GM19025 (cell line): ENCODE results near the gene CLDN8.

Source experiments
- ATAC-seq: cut with Tn5 transposase; IDR thresholded peaks from one replicate; pipeline ENCODE4 v1.9.1; 2021; ENCODE audit warnings: mild to moderate bottlenecking, low read depth, moderate library complexity; ENCODE audit not compliant: unreplicated experiment

Gene CLDN8

GRCh38 chr21:30216041-30216723 is at the start of gene CLDN8:
TSS of gene CLDN8 (minus strand) at chr21:30216097. CDS start at chr21:30215925, 172 bp downstream.
- no peak for ATAC-seq

GRCh38 chr21:30257773-30258172 is 41.9 kb upstream of the CLDN8 start:
- no peak for ATAC-seq

GRCh38 chr21:30256100-30256499 is 40.2 kb upstream of the CLDN8 start:
- ATAC-seq = no peak

- no peak for ATAC-seq
These were observed 39.8 kb upstream of the CLDN8 start for GRCh38 chr21:30255679-30256078.

GRCh38 chr21:30251781-30252180 is 35.9 kb upstream of the CLDN8 start:
- ATAC-seq = no peak

- ATAC-seq = no peak
These were observed 34.0 kb upstream of the CLDN8 start for GRCh38 chr21:30249936-30250335.

DNA sequence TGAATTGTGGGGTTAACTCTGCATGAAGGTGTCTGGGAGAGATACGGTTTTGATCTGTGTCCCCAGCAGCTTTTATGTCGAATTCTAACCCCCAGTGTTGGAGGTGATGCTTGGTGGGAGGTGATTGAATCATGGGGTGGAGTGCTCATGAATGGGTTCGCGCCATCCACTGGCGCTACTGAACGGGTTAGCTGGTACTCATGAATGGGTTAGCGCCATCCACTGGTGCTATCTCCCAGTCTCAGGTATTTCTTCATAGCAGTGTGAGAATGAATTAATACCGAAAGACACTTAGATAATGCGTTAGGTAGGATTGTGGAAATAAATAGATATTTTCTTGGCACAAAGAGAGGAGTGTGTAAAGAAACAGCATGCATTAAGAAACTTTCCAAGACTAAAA is 32.9 kb upstream of the CLDN8 start:
- ATAC-seq = no peak

DNA sequence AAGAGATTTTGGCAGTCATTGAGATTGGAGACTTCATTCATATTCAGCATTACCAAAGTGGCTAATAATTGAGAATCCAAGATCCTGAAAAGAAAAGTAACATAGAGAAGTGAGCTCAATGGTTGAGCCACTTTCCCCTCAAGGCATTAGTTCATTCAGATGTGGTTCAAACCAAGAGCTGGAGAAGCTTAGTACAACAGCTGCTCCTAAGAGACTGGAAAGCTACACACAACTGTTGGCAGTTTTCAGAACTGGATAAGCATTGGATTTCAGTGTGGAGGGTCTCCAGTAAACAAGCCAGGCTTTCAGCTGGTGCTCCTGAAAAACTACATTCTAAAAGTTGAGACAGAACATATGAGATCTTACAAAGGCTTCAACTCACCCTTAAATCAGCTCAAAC is 29.2 kb upstream of the CLDN8 start:
- ATAC-seq = no peak

- no peak for ATAC-seq
These were observed 27.8 kb upstream of the CLDN8 start for GRCh38 chr21:30243691-30244090.

GRCh38 chr21:30240661-30241060 is 24.8 kb upstream of the CLDN8 start:
- ATAC-seq = no peak

- no peak for ATAC-seq
These were observed 22.3 kb upstream of the CLDN8 start for GRCh38 chr21:30238168-30238567.

- no peak for ATAC-seq
These were observed 18.7 kb upstream of the CLDN8 start for GRCh38 chr21:30234643-30235042.

GRCh38 chr21:30234050-30234449 is 18.2 kb upstream of the CLDN8 start:
- no peak for ATAC-seq

DNA sequence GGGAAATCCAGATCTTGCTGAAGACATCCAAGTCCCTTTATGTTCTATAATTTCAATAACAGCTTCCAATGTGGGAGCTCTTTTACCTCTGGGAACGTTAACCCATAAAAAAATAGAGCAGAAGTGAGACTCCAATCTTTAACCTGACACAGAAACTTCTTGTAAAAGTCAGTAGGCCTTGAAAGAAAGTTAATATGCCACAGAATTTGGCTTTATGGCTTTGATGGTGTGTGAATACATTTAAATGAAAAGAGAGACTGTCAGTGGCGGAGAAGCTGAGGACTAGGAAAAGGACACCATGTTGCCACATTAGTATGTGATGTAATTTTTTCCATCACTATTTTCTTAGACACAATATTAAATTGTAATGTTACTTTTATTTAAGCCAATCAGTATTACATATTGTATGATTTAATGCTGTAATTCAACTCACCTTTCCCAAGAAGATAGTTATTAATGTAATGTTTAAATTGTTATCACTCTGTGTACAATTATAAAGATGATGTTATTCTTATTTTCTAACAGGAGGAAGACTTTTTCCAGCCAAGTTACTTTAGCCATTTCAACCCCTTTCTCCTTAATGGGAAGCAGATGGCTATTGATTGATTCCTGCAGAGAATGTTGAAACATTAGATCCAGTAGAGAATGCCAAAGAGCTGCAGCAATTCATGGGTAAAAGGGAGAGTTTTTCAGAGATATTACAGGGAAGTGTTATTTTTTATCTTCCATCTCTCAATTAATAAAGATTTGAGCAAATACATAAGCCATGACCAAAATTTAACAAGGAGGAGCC is 17.5 kb upstream of the CLDN8 start:
- no peak for ATAC-seq

- no peak for ATAC-seq
These were observed 16.1 kb upstream of the CLDN8 start for GRCh38 chr21:30232011-30232410.

- ATAC-seq = no peak
These were observed 11.9 kb upstream of the CLDN8 start for GRCh38 chr21:30227633-30228404.

DNA sequence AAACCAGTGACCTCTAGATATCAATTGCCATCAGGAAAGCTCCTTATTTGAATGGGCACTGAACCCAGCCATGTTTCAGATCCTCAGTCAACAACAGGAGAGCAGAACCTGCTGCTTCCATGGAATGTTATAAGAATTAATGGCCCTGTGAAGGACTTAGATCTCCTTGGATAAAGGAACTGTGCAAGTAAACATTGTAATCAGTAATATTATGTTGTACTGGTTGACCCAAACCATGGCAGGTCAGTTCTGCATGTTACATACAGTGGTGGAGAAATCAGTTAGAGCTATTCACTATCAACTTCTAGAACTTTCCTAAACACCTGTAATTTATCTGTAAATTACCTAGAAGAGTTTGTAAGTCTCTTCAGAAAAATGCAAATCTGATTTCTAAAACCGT is 11.2 kb upstream of the CLDN8 start:
- ATAC-seq = no peak

- no peak for ATAC-seq
These were observed 7.7 kb upstream of the CLDN8 start for GRCh38 chr21:30223596-30223995.

GRCh38 chr21:30222724-30223123 is 6.8 kb upstream of the CLDN8 start:
- no peak for ATAC-seq

GRCh38 chr21:30211071-30211470 is 4.8 kb downstream of the CLDN8 start:
- no peak for ATAC-seq

- no peak for ATAC-seq
These were observed 6.3 kb downstream of the CLDN8 start for GRCh38 chr21:30209601-30210000.
